SK-N-SH (cell line): ENCODE measurements around the gene PRRT4. TPM values are rescaled to one million over a fixed set of nuclear protein-coding genes. Genes with fewer than 3 reads are reported as not detected.
A peak's percentile ranks its signal among the peaks of the same experiment; 100 is the strongest.

Source experiments
- CTCF ChIA-PET: fragments of 300-600, 350-600 bp; formaldehyde crosslinking; extraction: SDS; loops from one replicate; lab custom pipeline; 2021; lab: Yijun Ruan, JAX
- POLR2A ChIA-PET: fragments of 350-600 bp; sonication (Branson Sonifier 250); formaldehyde crosslinking; extraction: SDS; loops from one replicate; lab custom pipeline; 2020; ENCODE audit warnings: antibody characterized with exemption, inconsistent platforms; lab: Yijun Ruan, JAX
- DNase-seq: peaks from one replicate; pipeline ENCODE4 v3.0.0; 2012
- H2AFZ ChIP-seq: fragments of 200-600 bp; sonication (generic); 2 replicates; pipeline ENCODE4 v1.8.1; 2016; ENCODE audit warnings: antibody characterized with exemption, mild to moderate bottlenecking, low read depth
- H3F3A ChIP-seq: fragments of 200-600 bp; sonication (generic); replicated peaks from 2 replicates; pipeline ENCODE3; 2016; ENCODE audit warnings: antibody characterized with exemption, mild to moderate bottlenecking; ENCODE audit not compliant: insufficient read depth
- H3K27ac ChIP-seq, 2 experiments: fragments of 200-500 bp in 1 of 2; fragments of 200-600 bp in 1 of 2; sonication (Bioruptor generic) in 1 of 2; sonication (generic), shearing (Covaris generic) in 1 of 2; 2 replicates each; pipeline versions ENCODE4 v1.5.1 to v1.6.1; 2014 to 2016; ENCODE audit warnings: low read depth in 2 of 2, inconsistent platforms in 1 of 2, low read length in 1 of 2, mild to moderate bottlenecking in 1 of 2, mixed read lengths in 1 of 2
- H3K27me3 ChIP-seq: fragments of 200-600 bp; sonication (generic), shearing (Covaris generic); 2 replicates; pipeline ENCODE4 v1.6.1; 2016; ENCODE audit warnings: mixed run types; ENCODE audit not compliant: insufficient read depth
- H3K36me3 ChIP-seq, 2 experiments: fragments of 200-500 bp in 1 of 2; fragments of 200-600 bp in 1 of 2; sonication (Bioruptor generic) in 1 of 2; sonication (generic) in 1 of 2; replicated peaks in 1 of 2; 2 replicates each; pipeline versions ENCODE3 to v1.5.1; 2014 to 2016; ENCODE audit warnings: low read length in 1 of 2, mild to moderate bottlenecking in 1 of 2; ENCODE audit not compliant: insufficient read depth in 2 of 2, control insufficient read depth in 1 of 2
- H3K4me1 ChIP-seq, 2 experiments: fragments of 200-500 bp in 1 of 2; fragments of 200-600 bp in 1 of 2; sonication (Bioruptor generic) in 1 of 2; sonication (generic), shearing (Covaris generic) in 1 of 2; 2 replicates each; pipeline versions ENCODE4 v1.5.1 to v1.6.1; 2014 to 2016; ENCODE audit warnings: low read depth in 1 of 2, low read length in 1 of 2, mixed run types in 1 of 2; ENCODE audit not compliant: insufficient read depth in 2 of 2, control insufficient read depth in 1 of 2
- H3K4me2 ChIP-seq: fragments of 200-600 bp; sonication (generic), shearing (Covaris generic); 2 replicates; pipeline ENCODE4 v1.6.1; 2017; ENCODE audit warnings: mixed run types
- H3K4me3 ChIP-seq, 2 experiments: fragments of 200-500 bp in 1 of 2; fragments of 200-600 bp in 1 of 2; sonication (Bioruptor generic) in 1 of 2; sonication (generic), shearing (Covaris generic) in 1 of 2; 2 replicates each; pipeline versions ENCODE4 v1.5.1 to v1.8.1; 2014 to 2016; ENCODE audit warnings: low read depth in 2 of 2, inconsistent platforms in 1 of 2, low read length in 1 of 2, mild to moderate bottlenecking in 1 of 2, mixed read lengths in 1 of 2, moderate library complexity in 1 of 2
- H3K79me2 ChIP-seq: fragments of 200-600 bp; sonication (generic); 2 replicates; pipeline ENCODE4 v1.8.1; 2017; ENCODE audit warnings: mild to moderate bottlenecking; ENCODE audit not compliant: insufficient read depth
- H3K9ac ChIP-seq: fragments of 200-600 bp; sonication (generic); 2 replicates; pipeline ENCODE4 v1.6.1; 2017; ENCODE audit warnings: mixed run types
- H3K9me2 ChIP-seq: fragments of 200-600 bp; sonication (generic); 2 replicates; pipeline ENCODE4 v1.6.1; 2017; ENCODE audit warnings: mixed run types
- H3K9me3 ChIP-seq: fragments of 200-600 bp; sonication (generic); 2 replicates; pipeline ENCODE4 v1.6.1; 2017; ENCODE audit warnings: mixed run types, mild to moderate bottlenecking, moderate library complexity
- H4K20me1 ChIP-seq: fragments of 200-600 bp; sonication (generic); 2 replicates; pipeline ENCODE4 v1.6.1; 2017; ENCODE audit warnings: mild to moderate bottlenecking, mixed run types; ENCODE audit not compliant: insufficient read depth
- ELF1 ChIP-seq: IDR thresholded peaks from 2 replicates; pipeline ENCODE4 v1.4.0; 2012
- FOXJ3 ChIP-seq: sonication (generic); formaldehyde crosslinking; IDR thresholded peaks from 2 replicates; pipeline ENCODE4 v1.5.1; 2020; ENCODE audit warnings: mild to moderate bottlenecking, missing genetic modification reagents
- MAX ChIP-seq: IDR thresholded peaks from 2 replicates; pipeline ENCODE4 v1.4.0; 2012; ENCODE audit warnings: low read depth
- NFIC ChIP-seq: IDR thresholded peaks from 2 replicates; pipeline ENCODE4 v1.4.0; 2012; ENCODE audit warnings: borderline replicate concordance
- POLR2AphosphoS5 ChIP-seq: IDR thresholded peaks from 2 replicates; pipeline ENCODE4 v1.6.1; 2012; ENCODE audit warnings: low read depth, low read length
- SIN3A ChIP-seq: IDR thresholded peaks from 2 replicates; pipeline ENCODE4 v1.6.1; 2012; ENCODE audit warnings: low read depth, mild to moderate bottlenecking, low read length, moderate library complexity, borderline replicate concordance
- TAF1 ChIP-seq: IDR thresholded peaks from 2 replicates; pipeline ENCODE4 v1.6.1; 2012; ENCODE audit warnings: low read depth, mild to moderate bottlenecking, low read length, moderate library complexity, borderline replicate concordance
- USF1 ChIP-seq: IDR thresholded peaks from 2 replicates; pipeline ENCODE4 v1.4.0; 2012; ENCODE audit warnings: low read depth, borderline replicate concordance
- YY1 ChIP-seq: IDR thresholded peaks from 2 replicates; pipeline ENCODE4 v1.4.0; 2012; ENCODE audit warnings: low read depth, mild to moderate bottlenecking
- WGBS: methylation state at CpG from one replicate; pipeline ENCODE4 v1.1.6; 2017; ENCODE audit warnings: low lambda C conversion rate; 5-methylcytosine and 5-hydroxymethylcytosine counted together
- polyA plus RNA-seq, 3 experiments: library from polyadenylated mRNA; depleted of rRNA; stranded (reverse); fragments of >200 nt; gene quantifications; 2 replicates each; pipeline ENCODE4 v1.2.3, GENCODE V29; 2012
- TF ChIP-seq, protein P1 (sequence below): IDR thresholded peaks from 2 replicates; pipeline ENCODE4 v1.6.1; 2012; ENCODE audit warnings: mild to moderate bottlenecking, low read depth, low read length, moderate library complexity

The PRRT4 gene
- polyA plus RNA-seq, 1 of the 3 experiments (the other 2 are of a cell fraction), result 1.5 TPM

DNA sequence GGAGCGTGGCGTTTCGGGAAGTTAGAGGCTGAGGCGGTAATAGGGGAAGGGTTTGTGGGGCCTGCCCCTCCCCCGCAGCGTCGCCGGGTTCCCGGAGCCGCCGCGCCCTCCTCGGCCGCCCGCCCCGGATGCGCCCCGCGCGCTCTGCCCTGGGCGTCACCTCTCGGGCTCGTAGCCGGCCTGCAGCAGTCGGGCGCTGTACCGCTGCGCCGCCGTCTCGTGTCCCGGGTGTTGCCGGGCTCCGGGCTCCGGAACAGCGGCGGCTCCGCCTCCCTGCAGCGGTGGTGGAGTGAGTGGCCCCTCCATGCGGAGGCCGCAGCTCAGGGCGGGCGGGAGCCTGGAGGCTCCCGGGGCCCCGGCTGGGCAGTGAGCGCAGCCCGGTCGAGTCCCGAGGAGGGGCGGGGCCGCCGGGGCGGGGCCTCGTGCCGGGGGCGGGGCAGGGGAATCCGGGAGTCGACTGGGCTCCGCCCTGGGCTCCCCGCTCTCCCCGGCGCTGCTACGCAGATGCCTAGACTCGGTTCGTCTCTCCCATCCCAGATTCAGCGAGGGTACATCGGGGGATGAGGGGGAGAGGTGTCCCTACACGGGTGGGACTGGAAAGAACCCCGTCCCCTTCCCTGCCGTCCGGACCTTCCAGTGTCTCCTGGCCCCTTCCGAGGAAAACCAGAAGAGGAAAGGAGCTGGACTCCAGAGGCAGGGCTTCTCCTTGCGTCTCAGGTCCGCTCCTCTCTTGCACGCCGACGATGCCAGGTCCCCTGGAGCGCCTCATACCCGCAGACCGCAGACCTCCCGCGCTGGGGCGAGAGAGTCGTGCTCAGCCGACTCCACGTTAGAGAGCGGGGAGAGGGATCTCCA lies 48.3 kb upstream of the PRRT4 start, which contains the start of gene IMPDH1:
TSS of gene IMPDH1 (minus strand) at position 387 of the 855 bp plus-strand sequence. CDS start at position 306, 81 bp downstream.
- Histone ChIP-seq H3K4me3 (peak within 1 kb of the TSS; percentile 69 to 83), H3K4me2 (peak within 1 kb of the TSS; percentile 98), H4K20me1 (0 out of 2 replicates have a peak, but pooled peaks cover under 1% of the 10 kb centered on the region), H2AFZ (peak within 1 kb of the TSS; percentile 97), H3F3A (peaks cover 29% of the 10 kb centered on the region), H3K4me1 (peaks cover 15 to 26% of the 10 kb centered on the region in 2 experiments; a peak in 2 of 4 replicates), H3K79me2 (peaks cover 7% of the 10 kb centered on the region; the same call in 1 of the 2 replicates), H3K9me3 (no peaks in the 10 kb centered on the region), H3K9ac (peak within 1 kb of the TSS; percentile 73), H3K27ac (peak within 1 kb of the TSS; percentile 35 to 79; a peak in 3 of 4 replicates), H3K9me2 (no peaks in the 10 kb centered on the region), H3K27me3 (no peaks in the 10 kb centered on the region), H3K36me3 (no peaks in the 10 kb centered on the region)
- CTCF ChIA-PET, result interaction anchor here (4.1 to 50.3 kb wide), 4 partner anchors 7 to 66 kb away, joined by 29 to 1901 read pairs (median 1844); partner anchors contain the start of genes IMPDH1 and RBM28
- peak; percentile 100 for DNase-seq
- under 1% methylated on average over 28 of the region's 87 CpGs for WGBS
- POLR2A ChIA-PET, result interaction anchor here (1.5 kb wide), 1 partner anchor 9 kb away, joined by 4 read pairs; no protein-coding TSS in a partner anchor
- TF ChIP-seq NFIC, result 0 out of 2 replicates have a peak, but pooled peaks have one; percentile 10
- peak; percentile 91 for TF ChIP-seq POLR2AphosphoS5
- peak; percentile 64 for TF ChIP-seq MAX
- no peak for TF ChIP-seq TAF1
- 0 out of 2 replicates have a peak, but pooled peaks have one; percentile 8 for TF ChIP-seq USF1
- TF ChIP-seq, protein P1, sequence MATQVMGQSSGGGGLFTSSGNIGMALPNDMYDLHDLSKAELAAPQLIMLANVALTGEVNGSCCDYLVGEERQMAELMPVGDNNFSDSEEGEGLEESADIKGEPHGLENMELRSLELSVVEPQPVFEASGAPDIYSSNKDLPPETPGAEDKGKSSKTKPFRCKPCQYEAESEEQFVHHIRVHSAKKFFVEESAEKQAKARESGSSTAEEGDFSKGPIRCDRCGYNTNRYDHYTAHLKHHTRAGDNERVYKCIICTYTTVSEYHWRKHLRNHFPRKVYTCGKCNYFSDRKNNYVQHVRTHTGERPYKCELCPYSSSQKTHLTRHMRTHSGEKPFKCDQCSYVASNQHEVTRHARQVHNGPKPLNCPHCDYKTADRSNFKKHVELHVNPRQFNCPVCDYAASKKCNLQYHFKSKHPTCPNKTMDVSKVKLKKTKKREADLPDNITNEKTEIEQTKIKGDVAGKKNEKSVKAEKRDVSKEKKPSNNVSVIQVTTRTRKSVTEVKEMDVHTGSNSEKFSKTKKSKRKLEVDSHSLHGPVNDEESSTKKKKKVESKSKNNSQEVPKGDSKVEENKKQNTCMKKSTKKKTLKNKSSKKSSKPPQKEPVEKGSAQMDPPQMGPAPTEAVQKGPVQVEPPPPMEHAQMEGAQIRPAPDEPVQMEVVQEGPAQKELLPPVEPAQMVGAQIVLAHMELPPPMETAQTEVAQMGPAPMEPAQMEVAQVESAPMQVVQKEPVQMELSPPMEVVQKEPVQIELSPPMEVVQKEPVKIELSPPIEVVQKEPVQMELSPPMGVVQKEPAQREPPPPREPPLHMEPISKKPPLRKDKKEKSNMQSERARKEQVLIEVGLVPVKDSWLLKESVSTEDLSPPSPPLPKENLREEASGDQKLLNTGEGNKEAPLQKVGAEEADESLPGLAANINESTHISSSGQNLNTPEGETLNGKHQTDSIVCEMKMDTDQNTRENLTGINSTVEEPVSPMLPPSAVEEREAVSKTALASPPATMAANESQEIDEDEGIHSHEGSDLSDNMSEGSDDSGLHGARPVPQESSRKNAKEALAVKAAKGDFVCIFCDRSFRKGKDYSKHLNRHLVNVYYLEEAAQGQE, result 0 out of 2 replicates have a peak, but pooled peaks have one; percentile 14
- TF ChIP-seq YY1, result peak; percentile 31; the same call in 1 of the 2 replicates
- no peak for TF ChIP-seq FOXJ3
- TF ChIP-seq ELF1, result no peak
- TF ChIP-seq SIN3A, result peak; percentile 67; the same call in 1 of the 2 replicates
